H1 (cell line): ENCODE results near the gene WWC1.

ENCODE experiments used
- CEBPB ChIP-seq: IDR thresholded peaks from 2 replicates; pipeline ENCODE4 v1.6.1; 2012; ENCODE audit warnings: low read depth, low read length
- EZH2 ChIP-seq: fragments of 200-600 bp; sonication (generic); IDR thresholded peaks from 2 replicates; pipeline ENCODE4 v1.7.1; 2012; ENCODE audit warnings: low read depth, mild to moderate bottlenecking, moderate library complexity, low read length, inconsistent platforms; ENCODE audit not compliant: severe bottlenecking
- FOSL1 ChIP-seq: IDR thresholded peaks from 2 replicates; pipeline ENCODE4 v1.6.1; 2011; ENCODE audit warnings: mild to moderate bottlenecking, low read depth, low read length, moderate library complexity; ENCODE audit not compliant: insufficient read depth
- GABPA ChIP-seq: IDR thresholded peaks from 2 replicates; pipeline ENCODE4 v1.6.1; 2011; ENCODE audit warnings: mild to moderate bottlenecking, low read length, moderate library complexity, borderline replicate concordance; ENCODE audit not compliant: insufficient read depth
- MAFK ChIP-seq: IDR thresholded peaks from 2 replicates; pipeline ENCODE4 v1.6.1; 2012; ENCODE audit warnings: low read depth, mild to moderate bottlenecking, improper control_type of control experiment, low read length
- RAD21 ChIP-seq, 2 experiments: IDR thresholded peaks in 1 of 2; conservative IDR thresholded peaks in 1 of 2; 2 replicates each; pipeline ENCODE4 v1.6.1; 2011; ENCODE audit warnings: low read depth in 2 of 2, low read length in 2 of 2, improper control_type of control experiment in 1 of 2, inconsistent platforms in 1 of 2, mild to moderate bottlenecking in 1 of 2, moderate library complexity in 1 of 2
- RBBP5 ChIP-seq: IDR thresholded peaks from 2 replicates; pipeline ENCODE4 v1.7.1; 2012; ENCODE audit warnings: low read depth, mild to moderate bottlenecking, inconsistent platforms, low read length, moderate library complexity, borderline replicate concordance
- SP1 ChIP-seq: IDR thresholded peaks from 2 replicates; pipeline ENCODE4 v1.6.1; 2011; ENCODE audit warnings: low read depth, low read length
- TF ChIP-seq, protein P1 (sequence below), 3 experiments: IDR thresholded peaks; 1 replicate in 2 of 3; 2 replicates in 1 of 3; pipeline versions ENCODE4 v1.5.1 to v1.6.1; 2011; ENCODE audit warnings: low read length in 3 of 3, mild to moderate bottlenecking in 3 of 3, inconsistent platforms in 2 of 3, low read depth in 1 of 3, moderate library complexity in 1 of 3; ENCODE audit not compliant: insufficient read depth in 1 of 3; ENCODE audit errors: control extremely low read depth in 1 of 3
- TF ChIP-seq, protein P2 (sequence below): IDR thresholded peaks from 2 replicates; pipeline ENCODE4 v1.6.1; 2012; ENCODE audit warnings: low read length, inconsistent platforms

- TF ChIP-seq RBBP5 (no peak), EZH2 (no peak), GABPA (no peak), CEBPB (no peak), FOSL1 (no peak), RAD21 (IDR thresholded peaks at IDR 0.05 in 1 of 2, conservative IDR thresholded peaks at IDR 0.05 in 1 of 2; ENCODE audit: low read depth in 2 of 2, low read length in 2 of 2) (no peak), SP1 (no peak), MAFK (no peak)
- TF ChIP-seq, protein P1, sequence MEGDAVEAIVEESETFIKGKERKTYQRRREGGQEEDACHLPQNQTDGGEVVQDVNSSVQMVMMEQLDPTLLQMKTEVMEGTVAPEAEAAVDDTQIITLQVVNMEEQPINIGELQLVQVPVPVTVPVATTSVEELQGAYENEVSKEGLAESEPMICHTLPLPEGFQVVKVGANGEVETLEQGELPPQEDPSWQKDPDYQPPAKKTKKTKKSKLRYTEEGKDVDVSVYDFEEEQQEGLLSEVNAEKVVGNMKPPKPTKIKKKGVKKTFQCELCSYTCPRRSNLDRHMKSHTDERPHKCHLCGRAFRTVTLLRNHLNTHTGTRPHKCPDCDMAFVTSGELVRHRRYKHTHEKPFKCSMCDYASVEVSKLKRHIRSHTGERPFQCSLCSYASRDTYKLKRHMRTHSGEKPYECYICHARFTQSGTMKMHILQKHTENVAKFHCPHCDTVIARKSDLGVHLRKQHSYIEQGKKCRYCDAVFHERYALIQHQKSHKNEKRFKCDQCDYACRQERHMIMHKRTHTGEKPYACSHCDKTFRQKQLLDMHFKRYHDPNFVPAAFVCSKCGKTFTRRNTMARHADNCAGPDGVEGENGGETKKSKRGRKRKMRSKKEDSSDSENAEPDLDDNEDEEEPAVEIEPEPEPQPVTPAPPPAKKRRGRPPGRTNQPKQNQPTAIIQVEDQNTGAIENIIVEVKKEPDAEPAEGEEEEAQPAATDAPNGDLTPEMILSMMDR (IDR thresholded peaks at IDR 0.05; ENCODE audit: control extremely low read depth in 1 of 3, insufficient read depth in 1 of 3, low read depth in 1 of 3, low read length in 3 of 3), result no peak
- TF ChIP-seq, protein P2, sequence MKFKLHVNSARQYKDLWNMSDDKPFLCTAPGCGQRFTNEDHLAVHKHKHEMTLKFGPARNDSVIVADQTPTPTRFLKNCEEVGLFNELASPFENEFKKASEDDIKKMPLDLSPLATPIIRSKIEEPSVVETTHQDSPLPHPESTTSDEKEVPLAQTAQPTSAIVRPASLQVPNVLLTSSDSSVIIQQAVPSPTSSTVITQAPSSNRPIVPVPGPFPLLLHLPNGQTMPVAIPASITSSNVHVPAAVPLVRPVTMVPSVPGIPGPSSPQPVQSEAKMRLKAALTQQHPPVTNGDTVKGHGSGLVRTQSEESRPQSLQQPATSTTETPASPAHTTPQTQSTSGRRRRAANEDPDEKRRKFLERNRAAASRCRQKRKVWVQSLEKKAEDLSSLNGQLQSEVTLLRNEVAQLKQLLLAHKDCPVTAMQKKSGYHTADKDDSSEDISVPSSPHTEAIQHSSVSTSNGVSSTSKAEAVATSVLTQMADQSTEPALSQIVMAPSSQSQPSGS, result no peak
Observed at GRCh38 chr5:168332042-168332441, 40.6 kb downstream of the WWC1 start.
